ENCODE results near the gene ALDH18A1. TPM values are rescaled to one million over a fixed set of nuclear protein-coding genes. Genes with fewer than 3 reads are reported as not detected.

The ALDH18A1 gene
- total RNA-seq, 1 experiment from 2014 or later = 166 TPM

DNA sequence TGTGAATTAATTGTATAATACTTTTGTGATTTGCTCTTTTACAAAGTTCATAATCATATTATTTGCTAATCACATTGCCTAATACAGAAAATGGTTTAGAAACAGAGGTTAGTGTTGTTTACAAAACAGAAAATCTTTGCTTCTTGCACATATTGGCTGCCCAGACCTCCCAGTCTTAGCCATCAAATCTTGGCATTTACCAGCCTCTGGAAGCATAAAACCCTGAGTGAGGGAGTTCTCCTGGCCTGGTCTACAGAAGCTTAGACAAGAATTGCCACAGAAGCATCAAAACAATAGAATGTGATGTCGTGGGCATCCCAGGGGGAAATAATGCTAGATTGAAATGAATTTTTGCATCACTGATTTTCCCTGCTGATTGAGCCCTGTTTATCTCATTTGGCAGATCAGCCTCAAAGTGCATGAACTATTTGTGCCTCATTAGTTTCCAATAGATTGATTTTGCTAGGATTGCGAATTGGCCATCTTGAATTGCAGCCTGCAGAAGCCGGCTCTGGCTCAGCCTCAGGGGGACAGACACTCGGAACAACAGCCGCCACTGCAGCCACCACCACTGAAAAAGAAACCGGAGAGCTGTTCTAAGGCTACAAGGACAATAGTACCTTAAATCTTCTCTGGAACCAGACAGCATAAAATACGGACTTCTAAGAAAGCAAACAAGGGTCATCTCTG lies 84.2 kb downstream of the ALDH18A1 start:
- H3K36me3 ChIP-seq (ENCODE audit: control insufficient read depth, insufficient read depth, low read length) = no peaks in the 10 kb centered on the region
- CTCF ChIA-PET = no interaction called here
- TF ChIP-seq, protein P1, sequence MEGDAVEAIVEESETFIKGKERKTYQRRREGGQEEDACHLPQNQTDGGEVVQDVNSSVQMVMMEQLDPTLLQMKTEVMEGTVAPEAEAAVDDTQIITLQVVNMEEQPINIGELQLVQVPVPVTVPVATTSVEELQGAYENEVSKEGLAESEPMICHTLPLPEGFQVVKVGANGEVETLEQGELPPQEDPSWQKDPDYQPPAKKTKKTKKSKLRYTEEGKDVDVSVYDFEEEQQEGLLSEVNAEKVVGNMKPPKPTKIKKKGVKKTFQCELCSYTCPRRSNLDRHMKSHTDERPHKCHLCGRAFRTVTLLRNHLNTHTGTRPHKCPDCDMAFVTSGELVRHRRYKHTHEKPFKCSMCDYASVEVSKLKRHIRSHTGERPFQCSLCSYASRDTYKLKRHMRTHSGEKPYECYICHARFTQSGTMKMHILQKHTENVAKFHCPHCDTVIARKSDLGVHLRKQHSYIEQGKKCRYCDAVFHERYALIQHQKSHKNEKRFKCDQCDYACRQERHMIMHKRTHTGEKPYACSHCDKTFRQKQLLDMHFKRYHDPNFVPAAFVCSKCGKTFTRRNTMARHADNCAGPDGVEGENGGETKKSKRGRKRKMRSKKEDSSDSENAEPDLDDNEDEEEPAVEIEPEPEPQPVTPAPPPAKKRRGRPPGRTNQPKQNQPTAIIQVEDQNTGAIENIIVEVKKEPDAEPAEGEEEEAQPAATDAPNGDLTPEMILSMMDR (IDR thresholded peaks at IDR 0.05; ENCODE audit: insufficient read depth in 1 of 2, low read depth in 1 of 2, low read length in 1 of 2, severe bottlenecking in 1 of 2, unreplicated experiment in 1 of 2) = no peak
- no peak overlapping the region for H3K4me3 ChIP-seq (ENCODE audit: low read depth, low read length)
- Mint-ChIP-seq H3K4me1 (ENCODE audit: low read depth, unreplicated experiment) (no peaks in the 10 kb centered on the region), H3K27me3 (ENCODE audit: insufficient read depth, unreplicated experiment) (no peaks in the 10 kb centered on the region), H3K9me3 (ENCODE audit: unreplicated experiment) (no peaks in the 10 kb centered on the region), H3K36me3 (ENCODE audit: insufficient read depth, unreplicated experiment) (no peaks in the 10 kb centered on the region), H3K27ac (ENCODE audit: unreplicated experiment) (no peak overlapping the region), H3K4me3 (ENCODE audit: unreplicated experiment) (no peak overlapping the region)
- H3K4me1 ChIP-seq = no peaks in the 10 kb centered on the region
- intact Hi-C loops (cut with micrococcal nuclease; ENCODE audit: unreplicated experiment) = no loop called here
- no peaks in the 10 kb centered on the region for H3K27me3 ChIP-seq (replicated peaks; ENCODE audit: control insufficient read depth, insufficient read depth, low read length)
- BruUV-seq (replicated peaks) = no TSS peak
- DNase-seq = no peak
- POLR2A ChIA-PET = no interaction called here
- H3K9me3 ChIP-seq = no peaks in the 10 kb centered on the region

DNA sequence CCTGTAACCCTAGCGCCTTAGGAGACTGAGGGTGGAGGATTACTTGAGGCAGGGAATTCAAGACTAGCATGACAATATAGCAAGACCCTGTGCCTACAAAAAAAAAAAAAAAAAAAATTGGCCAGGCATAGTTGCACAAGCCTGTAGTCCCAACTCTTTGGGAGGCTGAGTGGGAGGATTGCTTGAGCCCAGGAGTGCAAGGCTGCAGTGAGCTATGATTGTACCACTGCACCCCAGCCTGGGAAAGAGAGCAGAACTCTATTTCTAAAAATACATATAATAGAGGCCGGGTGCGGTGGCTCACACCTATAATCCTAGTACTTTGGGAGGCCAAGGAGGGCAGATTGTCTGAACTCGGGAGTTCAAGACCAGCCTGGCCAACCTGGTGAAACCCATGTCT lies 85.1 kb downstream of the ALDH18A1 start:
- Mint-ChIP-seq H3K9me3 (ENCODE audit: unreplicated experiment) (no peaks in the 10 kb centered on the region), H3K36me3 (ENCODE audit: insufficient read depth, unreplicated experiment) (no peaks in the 10 kb centered on the region), H3K27me3 (ENCODE audit: insufficient read depth, unreplicated experiment) (no peaks in the 10 kb centered on the region), H3K4me1 (ENCODE audit: low read depth, unreplicated experiment) (peaks cover 1% of the 10 kb centered on the region), H3K4me3 (ENCODE audit: unreplicated experiment) (no peak overlapping the region), H3K27ac (ENCODE audit: unreplicated experiment) (no peak overlapping the region)
- Histone ChIP-seq H3K4me1 (0 out of 2 replicates have a peak, but pooled peaks cover 2% of the 10 kb centered on the region), H3K9me3 (no peaks in the 10 kb centered on the region), H3K27me3 (replicated peaks; ENCODE audit: control insufficient read depth, insufficient read depth, low read length) (no peaks in the 10 kb centered on the region), H3K36me3 (ENCODE audit: control insufficient read depth, insufficient read depth, low read length) (no peaks in the 10 kb centered on the region), H3K4me3 (ENCODE audit: low read depth, low read length) (no peak overlapping the region)
- ChIA-PET CTCF (no interaction called here), POLR2A (no interaction called here)
- DNase-seq = no peak
- no TSS peak for BruUV-seq (replicated peaks)
- intact Hi-C loops (cut with micrococcal nuclease; ENCODE audit: unreplicated experiment) = no loop called here
- TF ChIP-seq, protein P1 (IDR thresholded peaks at IDR 0.05; ENCODE audit: insufficient read depth in 1 of 2, low read depth in 1 of 2, low read length in 1 of 2, severe bottlenecking in 1 of 2, unreplicated experiment in 1 of 2) = no peak

DNA sequence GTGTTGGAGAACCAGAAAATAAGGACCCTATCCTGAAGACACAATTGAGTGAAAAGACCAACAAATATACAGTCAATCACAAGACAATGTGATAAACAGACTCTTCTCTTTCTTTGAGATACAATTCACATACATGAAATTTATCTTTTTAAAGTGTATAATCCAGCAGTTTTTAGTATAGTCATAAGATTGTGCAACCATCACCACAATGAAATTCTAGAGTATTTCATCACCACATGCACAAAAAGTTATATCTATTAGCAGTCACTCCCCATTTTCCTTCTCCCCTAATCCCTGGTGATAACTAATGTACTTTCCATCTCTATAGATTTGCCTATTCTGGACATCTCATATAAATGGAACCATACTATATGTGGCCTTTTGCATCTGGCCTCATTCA lies 87.1 kb downstream of the ALDH18A1 start:
- intact Hi-C loops (cut with micrococcal nuclease; ENCODE audit: unreplicated experiment) = no loop called here
- DNase-seq = no peak
- no TSS peak for BruUV-seq (replicated peaks)

More for the DNA sequence above, 87.1 kb downstream of the ALDH18A1 start:
- ChIA-PET CTCF (no interaction called here), POLR2A (no interaction called here)
- Mint-ChIP-seq H3K9me3 (ENCODE audit: unreplicated experiment) (no peaks in the 10 kb centered on the region), H3K36me3 (ENCODE audit: insufficient read depth, unreplicated experiment) (no peaks in the 10 kb centered on the region), H3K27me3 (ENCODE audit: insufficient read depth, unreplicated experiment) (no peaks in the 10 kb centered on the region), H3K4me1 (ENCODE audit: low read depth, unreplicated experiment) (peaks cover 15% of the 10 kb centered on the region), H3K27ac (ENCODE audit: unreplicated experiment) (no peak overlapping the region), H3K4me3 (ENCODE audit: unreplicated experiment) (no peak overlapping the region)
- Histone ChIP-seq H3K9me3 (no peaks in the 10 kb centered on the region), H3K4me1 (peaks cover 19% of the 10 kb centered on the region), H3K36me3 (ENCODE audit: control insufficient read depth, insufficient read depth, low read length) (no peaks in the 10 kb centered on the region), H3K27me3 (replicated peaks; ENCODE audit: control insufficient read depth, insufficient read depth, low read length) (no peaks in the 10 kb centered on the region), H3K4me3 (ENCODE audit: low read depth, low read length) (no peak overlapping the region)
- TF ChIP-seq, protein P1 (IDR thresholded peaks at IDR 0.05; ENCODE audit: insufficient read depth in 1 of 2, low read depth in 1 of 2, low read length in 1 of 2, severe bottlenecking in 1 of 2, unreplicated experiment in 1 of 2) = no peak
